ENCODE measurements around the gene ERMAP.

GRCh38 chr1:42815941-42816584, 859 bp upstream of the ERMAP start:
- TF ChIP-seq POLR2A (IDR thresholded peaks at IDR 0.05) (no peak), CTCF (IDR thresholded peaks at IDR 0.05 in 4 of 5, conservative IDR thresholded peaks at IDR 0.05 in 1 of 5) (no peak)

Measured in gastrocnemius medialis (tissue), 4 donors.